OCI-LY3 (cell line): ENCODE data around the gene CAMTA1.

ENCODE experiments used
- CTCF ChIP-seq: fragments of 200-600, 300-600 bp; sonication (generic); IDR thresholded peaks from 2 replicates; pipeline ENCODE4 v1.5.1; 2014; ENCODE audit warnings: antibody characterized with exemption, low read length, low read depth
- EZH2phosphoT487 ChIP-seq: fragments of 200-600 bp; shearing (Covaris generic); IDR thresholded peaks from 2 replicates; pipeline ENCODE4 v1.6.1; 2018; ENCODE audit warnings: antibody characterized with exemption, mixed run types, low read depth

- TF ChIP-seq CTCF (no peak), EZH2phosphoT487 (no peak)
Observed at GRCh38 chr1:7683521-7683920, 898.3 kb downstream of the CAMTA1 start.
